Astrocyte of the spinal cord (primary cell): ENCODE results near the gene PLEKHG4B.

Experiments
- DNase-seq: peaks from one replicate; pipeline ENCODE4 v3.0.0; 2011; ENCODE audit warnings: low read depth, low spot score
- H3K4me3 ChIP-seq: 2 replicates; pipeline ENCODE4 v1.5.1; 2011; ENCODE audit warnings: low read depth, mild to moderate bottlenecking, low read length, moderate library complexity
- CTCF ChIP-seq: IDR thresholded peaks from 2 replicates; pipeline ENCODE4 v1.5.1; 2012; ENCODE audit warnings: low read depth, mild to moderate bottlenecking, low read length, inconsistent platforms
- in situ Hi-C: cut with HindIII; loops from 2 replicates; pipeline ENCODE4 v1.10.0; 2017; ENCODE audit warnings: low sequenced_read_pairs

PLEKHG4B gene

GRCh38 chr5:137741-138140 lies 45.8 kb downstream of the PLEKHG4B start:
- in situ Hi-C loops = no loop called here
- TF ChIP-seq CTCF = no peak

GRCh38 chr5:138936-139335 lies 47.0 kb downstream of the PLEKHG4B start:
- TF ChIP-seq CTCF = no peak
- in situ Hi-C loops = no loop called here
- DNase-seq = no peak
- H3K4me3 ChIP-seq = no peak overlapping the region

More at GRCh38 chr5:137741-138140, 45.8 kb downstream of the PLEKHG4B start:
- no peak overlapping the region for H3K4me3 ChIP-seq
- DNase-seq = no peak

- no peak for TF ChIP-seq CTCF
- H3K4me3 ChIP-seq = no peak overlapping the region
- DNase-seq = no peak
- in situ Hi-C loops = no loop called here
Observed at GRCh38 chr5:139579-140442, 47.8 kb downstream of the PLEKHG4B start.

GRCh38 chr5:140443-140829 lies 48.5 kb downstream of the PLEKHG4B start:
- in situ Hi-C loops = no loop called here
- H3K4me3 ChIP-seq = no peak overlapping the region

GRCh38 chr5:141211-141610 lies 49.2 kb downstream of the PLEKHG4B start:
- in situ Hi-C loops = no loop called here
- H3K4me3 ChIP-seq = no peak overlapping the region
- no peak for TF ChIP-seq CTCF
- no peak for DNase-seq

More at GRCh38 chr5:140443-140829, 48.5 kb downstream of the PLEKHG4B start:
- DNase-seq = no peak
- TF ChIP-seq CTCF = no peak

GRCh38 chr5:141761-142160 lies 49.8 kb downstream of the PLEKHG4B start:
- in situ Hi-C loops = no loop called here
- no peak for DNase-seq
- no peak for TF ChIP-seq CTCF
- H3K4me3 ChIP-seq = no peak overlapping the region
